Stimulated activated CD8-positive, alpha-beta memory T cell treated with anti-CD3 and anti-CD28 coated beads, Interleukin-4, amount 100 ng/mL, for 1 hour (primary cell): ENCODE results near the gene OTUD5.

Source experiments
- DNase-seq, 2 donors: peaks; one replicate each; pipeline ENCODE4 v3.0.0-alpha.2; 2020; ENCODE audit warnings: low read depth in 2 of 2, low spot score in 1 of 2

OTUD5 gene

GRCh38 chrX:48972220-48973164 is 15.1 kb upstream of the OTUD5 start:
- no peak for DNase-seq

DNA sequence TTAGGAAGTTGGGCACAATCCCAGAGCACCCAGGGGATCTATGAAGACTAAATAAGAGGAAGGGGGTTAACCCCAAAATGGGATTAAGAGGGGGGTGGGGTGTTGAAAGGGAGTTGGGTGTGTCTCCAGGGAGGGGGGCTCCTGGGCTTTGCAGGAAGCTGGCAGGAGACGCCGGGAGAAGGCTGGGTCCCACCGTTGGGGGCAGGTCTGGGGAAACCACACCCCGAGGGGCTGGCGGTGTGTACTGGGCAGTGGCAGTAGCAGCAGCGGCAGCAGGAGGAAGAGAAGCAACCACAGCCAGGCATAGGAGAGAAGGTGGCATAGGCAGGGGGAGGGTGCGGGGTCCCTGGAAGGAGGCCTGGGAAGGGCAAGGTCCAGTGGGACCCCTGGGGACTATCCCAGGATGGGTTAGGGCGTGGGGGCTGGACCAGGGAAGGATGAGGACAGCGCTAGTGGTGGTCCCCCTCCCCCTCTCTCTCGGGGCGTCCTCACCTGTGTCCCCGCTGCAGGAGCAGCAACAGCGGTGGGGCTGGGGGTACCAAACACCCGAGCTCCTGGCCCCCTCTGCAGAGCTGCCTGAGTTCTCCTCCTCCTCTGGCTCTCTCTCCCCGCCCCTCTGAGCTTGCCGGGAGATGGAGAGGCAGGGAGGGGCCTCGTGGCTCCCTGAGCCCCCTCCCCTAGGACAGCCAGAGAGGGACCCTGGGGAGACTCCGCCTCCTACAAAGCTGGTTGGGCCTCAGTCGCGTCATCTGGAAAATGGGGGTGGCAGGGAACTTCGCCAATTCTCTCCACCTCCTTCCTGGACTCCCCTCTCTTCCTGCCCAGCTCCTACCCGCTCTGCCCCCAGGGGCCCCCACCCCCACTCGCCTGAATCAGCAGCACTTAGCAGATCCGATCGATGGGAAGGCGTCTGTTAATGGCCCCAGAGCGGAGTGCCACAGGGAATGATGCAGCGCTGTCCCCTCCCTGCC is 14.1 kb upstream of the OTUD5 start, which contains the start of gene KCND1:
Gene KCND1 (minus strand): TSS at position 596 of the 971 bp plus-strand sequence. CDS start 1,573 bp downstream, outside the sequence.
- DNase-seq: no peak

- no peak for DNase-seq
Measured at GRCh38 chrX:48969471-48969870, 12.1 kb upstream of the OTUD5 start.

DNA sequence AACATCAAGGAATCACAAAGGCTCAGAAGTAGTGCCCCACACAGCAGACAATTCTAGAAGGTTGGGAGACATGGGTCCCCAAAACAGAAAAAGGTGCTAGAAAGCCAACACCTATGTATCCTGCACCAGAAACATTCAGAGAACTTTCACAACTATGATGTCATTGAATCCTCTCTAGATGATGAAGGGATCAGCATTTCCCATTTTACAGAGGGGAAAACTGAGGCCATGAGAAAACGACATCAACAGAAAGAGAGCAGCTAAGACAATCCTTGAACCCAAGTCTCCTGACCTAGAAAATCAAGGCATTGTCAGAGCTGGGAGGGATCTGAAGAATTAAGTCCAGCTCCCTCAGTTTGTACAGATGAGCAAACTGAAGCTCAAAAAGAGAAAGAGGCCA is 11.0 kb upstream of the OTUD5 start:
- no peak for DNase-seq

GRCh38 chrX:48966796-48967579 is 9.6 kb upstream of the OTUD5 start:
- no peak for DNase-seq

- no peak for DNase-seq
Measured at GRCh38 chrX:48965959-48966358, 8.6 kb upstream of the OTUD5 start.

GRCh38 chrX:48961585-48962091 is 4.2 kb upstream of the OTUD5 start:
- no peak for DNase-seq

DNA sequence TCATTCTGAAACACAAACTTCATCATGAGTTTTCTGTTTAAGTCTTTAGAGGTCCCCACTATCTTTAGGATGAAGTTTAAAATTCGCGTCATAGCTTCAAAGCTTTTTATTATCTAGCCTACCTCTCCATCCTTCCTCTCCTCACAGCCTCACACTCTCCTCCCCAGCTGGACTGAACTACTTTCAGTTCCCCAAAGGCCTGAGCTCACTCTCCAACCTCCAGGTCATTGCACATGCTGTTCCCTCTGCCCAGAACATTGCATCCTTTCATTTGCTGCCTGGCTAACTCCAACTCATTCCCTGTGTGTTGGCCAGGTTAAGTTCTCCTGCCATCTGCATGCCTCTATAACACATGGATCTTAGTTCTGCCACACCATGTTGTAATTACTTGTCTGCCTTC is 2.9 kb upstream of the OTUD5 start:
- no peak for DNase-seq

GRCh38 chrX:48958635-48959094 is 1.3 kb upstream of the OTUD5 start:
- no peak for DNase-seq

DNA sequence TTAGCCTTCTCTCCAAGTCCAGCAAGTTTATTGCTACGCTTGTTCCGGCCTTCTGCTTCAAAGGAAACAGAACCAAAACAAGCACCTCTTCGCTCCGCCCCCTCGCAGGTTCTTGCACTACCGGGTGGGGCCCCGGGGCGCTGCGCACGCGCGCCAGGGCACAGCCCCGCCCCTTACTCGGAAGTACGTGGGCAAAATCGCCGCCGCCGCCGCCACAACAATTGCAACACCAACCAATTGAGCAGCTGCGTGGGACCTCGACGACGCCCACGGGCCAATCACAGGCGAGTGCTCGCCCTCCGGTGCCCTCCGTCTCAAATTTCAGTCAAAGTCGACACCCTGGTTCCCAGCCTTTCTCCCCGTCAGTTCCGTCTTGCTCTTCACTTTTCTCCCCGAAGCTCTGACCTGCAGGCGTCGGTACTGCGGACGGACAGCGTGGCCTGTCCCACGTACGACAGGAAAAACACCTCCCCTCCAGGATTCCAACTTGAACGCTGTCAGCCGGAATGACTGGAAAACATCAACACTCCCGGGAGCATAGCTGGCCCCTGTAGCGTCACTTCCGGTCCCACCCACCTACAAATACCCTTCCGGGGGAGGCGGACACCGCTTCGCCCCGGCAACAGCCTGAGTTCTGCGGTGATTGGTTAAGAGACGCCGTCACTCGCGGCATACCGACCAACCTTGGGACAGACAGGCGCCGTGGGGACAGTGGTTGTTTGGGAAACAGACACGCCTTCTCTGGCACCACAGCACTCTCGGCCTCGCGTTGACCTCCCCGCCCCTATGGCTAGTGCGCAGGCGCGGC is 624 bp upstream of the OTUD5 start:
- peak; percentile 70 to 85 for DNase-seq

DNA sequence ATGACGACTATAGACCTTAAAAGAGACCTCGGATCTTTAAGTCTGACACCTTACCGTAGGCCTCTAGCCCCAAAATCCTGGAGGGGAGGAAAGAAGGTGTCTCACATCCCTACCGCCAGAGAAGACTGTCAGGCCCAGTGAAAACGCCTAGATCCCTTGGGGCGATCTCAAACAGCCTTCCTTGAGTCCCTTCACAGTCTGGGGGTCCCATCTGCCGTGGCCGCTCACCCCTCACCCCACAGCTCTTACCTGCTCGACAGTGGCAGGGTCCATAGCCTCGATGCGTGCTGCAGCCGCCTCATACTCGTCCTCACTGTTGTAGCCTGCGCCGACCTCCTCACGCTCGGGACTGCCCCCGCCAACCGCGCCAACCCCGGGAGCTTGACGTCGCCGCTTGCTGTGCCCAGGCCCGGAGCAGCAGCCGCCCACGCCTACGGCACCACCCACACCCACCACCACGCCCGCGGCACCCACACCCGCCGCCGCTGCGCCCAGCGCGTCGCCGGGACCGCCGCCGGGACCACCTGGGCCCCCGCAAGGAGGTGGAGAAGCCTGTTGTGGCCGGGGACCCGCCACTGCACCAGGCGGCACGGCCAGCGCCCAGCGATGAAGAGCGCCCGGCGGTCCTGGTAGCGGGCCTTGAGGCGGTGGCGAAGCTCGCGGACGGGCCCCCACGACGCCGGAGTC is 536 bp downstream of the OTUD5 start:
- DNase-seq: no peak

DNA sequence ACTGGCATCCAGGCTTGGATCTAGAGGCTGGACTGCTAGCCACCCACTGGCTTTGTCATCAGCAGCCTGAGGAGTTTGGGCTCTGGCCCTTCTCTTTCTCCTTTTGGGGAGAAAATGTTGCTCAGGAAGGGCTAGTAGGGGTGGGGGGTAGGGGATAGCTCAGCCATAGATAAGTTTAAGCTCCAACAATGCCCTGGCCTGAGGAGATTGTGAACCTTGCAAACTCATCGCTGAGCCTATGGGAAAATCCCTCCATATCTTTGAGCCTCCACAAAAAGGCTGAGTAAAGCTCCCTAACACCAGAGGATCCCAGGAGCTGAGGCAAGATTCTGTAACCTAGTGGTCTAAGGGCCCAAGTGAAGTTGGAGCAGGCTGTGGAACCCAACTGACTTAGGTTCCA is 8.8 kb downstream of the OTUD5 start:
- no peak for DNase-seq

DNA sequence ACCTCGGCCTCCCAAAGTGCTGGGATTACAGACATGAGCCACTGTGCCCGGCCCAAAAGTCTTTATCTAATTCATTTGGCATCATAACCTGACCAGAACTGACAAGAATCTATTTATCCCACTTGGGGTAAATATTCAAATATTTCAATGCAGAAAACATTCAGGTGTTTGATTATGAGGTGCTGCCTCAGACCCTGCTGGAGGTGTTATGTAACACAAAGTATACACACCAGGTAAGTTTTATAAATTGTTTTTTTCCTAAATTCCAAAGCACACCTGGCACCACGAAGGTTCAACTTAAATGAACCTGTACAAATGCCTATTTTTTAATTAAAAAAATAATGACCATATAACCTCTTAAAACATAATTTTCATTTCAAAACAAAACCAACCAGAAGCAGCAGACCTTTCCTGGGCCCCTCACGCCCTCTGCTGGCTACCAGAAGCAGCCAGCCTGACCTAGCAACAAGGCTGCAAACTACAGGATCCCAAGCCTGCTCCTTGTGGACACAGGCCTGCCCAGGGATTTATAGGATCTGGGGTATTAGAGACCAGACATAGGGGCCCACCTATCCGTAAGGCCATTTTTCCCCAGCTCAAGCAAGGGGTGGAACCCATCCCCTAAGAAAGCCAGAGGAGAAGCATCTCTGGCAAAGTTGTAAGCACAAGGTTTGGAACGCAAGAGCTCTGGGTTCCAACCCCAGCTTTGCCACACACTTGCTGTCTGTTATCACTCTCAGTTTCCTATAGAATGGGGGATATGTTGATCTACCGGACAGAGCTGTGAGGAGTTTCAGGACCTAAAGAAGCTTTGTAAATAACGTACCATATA is 11.7 kb downstream of the OTUD5 start:
- DNase-seq: no peak

DNA sequence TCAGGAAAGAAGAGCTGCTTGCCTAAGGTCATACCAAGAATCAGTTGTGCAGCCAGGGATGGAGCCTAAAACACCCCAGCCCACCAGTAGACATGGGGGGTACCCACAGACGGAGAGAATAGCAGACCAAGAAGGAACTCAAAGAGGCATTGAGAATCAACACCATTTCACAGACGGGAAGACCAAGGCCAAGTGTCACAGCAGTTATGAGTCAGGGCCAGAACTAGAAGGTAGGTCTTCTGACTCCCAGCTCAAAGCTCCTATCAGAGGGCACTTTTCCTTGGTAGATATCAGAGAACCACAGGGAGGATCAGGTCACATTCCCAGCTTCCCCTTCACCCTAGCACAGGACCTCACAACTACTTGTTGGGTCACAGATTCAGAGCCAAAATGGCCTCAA is 14.5 kb downstream of the OTUD5 start:
- no peak for DNase-seq

- no peak for DNase-seq
Measured at GRCh38 chrX:48940404-48940955, 16.9 kb downstream of the OTUD5 start.

- DNase-seq: no peak
Measured at GRCh38 chrX:48939524-48940228, 17.7 kb downstream of the OTUD5 start.

- DNase-seq: no peak
Measured at GRCh38 chrX:48938721-48939425, 18.5 kb downstream of the OTUD5 start.
